Activated CD4-positive, alpha-beta T cell treated with anti-CD3 and anti-CD28 coated beads, Interleukin-2, amount 10 ng/mL, durations not matched to agents 24 days and 14 days (primary cell): ENCODE measurements around the gene ADGRB3. TPM values are rescaled to one million over a fixed set of nuclear protein-coding genes. Genes with fewer than 3 reads are reported as not detected.

ENCODE experiments used
- DNase-seq: peaks from one replicate; pipeline ENCODE4 v3.0.0; 2022
- H3K27ac Mint-ChIP-seq: one replicate; pipeline ENCODE4 v1.8.0; 2022; ENCODE audit warnings: mild to moderate bottlenecking, mixed read lengths
- H3K27me3 Mint-ChIP-seq: one replicate; pipeline ENCODE4 v1.8.0; 2022; ENCODE audit warnings: mixed read lengths
- H3K36me3 Mint-ChIP-seq: one replicate; pipeline ENCODE4 v1.8.0; 2022; ENCODE audit warnings: low read depth, mild to moderate bottlenecking, mixed read lengths
- H3K4me1 Mint-ChIP-seq: one replicate; pipeline ENCODE4 v1.8.0; 2021; ENCODE audit warnings: mixed read lengths
- H3K4me3 Mint-ChIP-seq: one replicate; pipeline ENCODE4 v1.8.0; 2022; ENCODE audit warnings: mild to moderate bottlenecking, moderate library complexity, mixed read lengths
- H3K9me3 Mint-ChIP-seq: one replicate; pipeline ENCODE4 v1.8.0; 2021; ENCODE audit warnings: mixed read lengths
- intact Hi-C: fragments of 100-400 bp; cut with micrococcal nuclease; formaldehyde crosslinking; loops from one replicate; pipeline ENCODE4 v1.15.1; 2023
- total RNA-seq: library from RNA; stranded (reverse); gene quantifications from 2 replicates; pipeline ENCODE4 v1.2.3, GENCODE V29; 2022

Gene ADGRB3
- total RNA-seq, 1 donor from 2014 or later: not detected

DNA sequence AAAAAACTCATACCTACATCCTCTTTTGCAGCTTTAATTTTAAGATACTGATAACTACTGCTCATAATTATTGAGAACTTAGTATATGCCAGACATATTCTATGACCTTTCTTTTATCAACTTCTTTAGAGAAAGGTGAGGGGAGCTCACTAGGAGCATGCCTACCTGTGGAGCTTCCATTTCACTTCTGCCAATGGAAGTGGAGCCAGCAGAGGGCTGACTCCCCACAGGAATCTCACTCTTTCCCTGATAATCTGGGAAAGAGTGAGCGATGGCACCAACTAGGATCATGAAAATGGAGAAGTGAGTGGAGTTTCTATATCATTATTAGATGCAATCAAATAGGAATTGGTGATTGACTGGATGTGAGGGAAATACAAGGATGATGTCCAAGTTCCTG, 676.8 kb downstream of the ADGRB3 start:
- intact Hi-C loops: no loop called here
- H3K27me3 Mint-ChIP-seq: no peaks in the 10 kb centered on the region
- DNase-seq: no peak
- H3K4me1 Mint-ChIP-seq: no peaks in the 10 kb centered on the region
- H3K4me3 Mint-ChIP-seq: no peak overlapping the region
- no peaks in the 10 kb centered on the region for H3K9me3 Mint-ChIP-seq
- no peak overlapping the region for H3K27ac Mint-ChIP-seq
- H3K36me3 Mint-ChIP-seq: no peaks in the 10 kb centered on the region

DNA sequence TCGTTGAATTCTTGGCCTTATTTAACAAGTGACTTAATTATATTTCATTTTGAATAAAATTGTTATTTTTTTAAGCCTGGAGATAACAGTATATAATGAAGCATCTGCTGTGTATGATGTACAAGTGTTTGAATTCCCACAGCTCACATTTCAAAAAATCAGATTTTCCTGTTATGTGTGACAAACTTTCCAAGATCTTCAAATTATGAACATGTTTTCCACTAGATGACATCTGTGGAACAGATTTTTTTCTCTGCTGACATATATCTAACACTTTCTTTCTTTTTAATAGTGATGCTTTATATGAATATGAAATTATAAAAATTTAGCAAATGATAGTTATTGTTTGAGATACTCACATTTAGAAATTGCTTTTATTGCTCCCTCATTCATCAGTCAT, 678.9 kb downstream of the ADGRB3 start:
- no peaks in the 10 kb centered on the region for H3K36me3 Mint-ChIP-seq
- no peaks in the 10 kb centered on the region for H3K9me3 Mint-ChIP-seq
- H3K27ac Mint-ChIP-seq: no peak overlapping the region
- no peaks in the 10 kb centered on the region for H3K27me3 Mint-ChIP-seq
- H3K4me3 Mint-ChIP-seq: no peak overlapping the region
- H3K4me1 Mint-ChIP-seq: no peaks in the 10 kb centered on the region
- intact Hi-C loops: no loop called here
- no peak for DNase-seq

DNA sequence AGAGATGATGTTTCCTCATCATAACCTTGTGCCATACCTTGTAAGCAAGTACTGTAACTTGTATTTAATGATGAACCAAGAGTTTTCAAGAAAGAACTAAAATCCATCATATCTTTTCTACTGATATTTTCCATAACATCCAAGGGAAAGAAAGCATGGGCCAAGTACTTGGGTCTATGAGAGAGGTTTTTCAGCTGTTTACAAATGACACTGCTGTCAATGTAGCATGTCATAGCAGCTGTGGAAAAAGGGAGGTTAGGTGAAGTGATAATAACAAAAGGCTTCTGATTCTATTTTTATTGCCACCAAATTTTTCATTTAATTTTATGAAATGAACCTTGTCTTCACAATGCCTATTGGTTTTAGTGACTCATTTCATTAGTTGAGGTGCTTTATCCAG, 679.4 kb downstream of the ADGRB3 start:
- intact Hi-C loops: no loop called here
- Mint-ChIP-seq H3K27ac (no peak overlapping the region), H3K4me1 (no peaks in the 10 kb centered on the region), H3K4me3 (no peak overlapping the region), H3K36me3 (no peaks in the 10 kb centered on the region), H3K9me3 (no peaks in the 10 kb centered on the region), H3K27me3 (no peaks in the 10 kb centered on the region)
- no peak for DNase-seq

DNA sequence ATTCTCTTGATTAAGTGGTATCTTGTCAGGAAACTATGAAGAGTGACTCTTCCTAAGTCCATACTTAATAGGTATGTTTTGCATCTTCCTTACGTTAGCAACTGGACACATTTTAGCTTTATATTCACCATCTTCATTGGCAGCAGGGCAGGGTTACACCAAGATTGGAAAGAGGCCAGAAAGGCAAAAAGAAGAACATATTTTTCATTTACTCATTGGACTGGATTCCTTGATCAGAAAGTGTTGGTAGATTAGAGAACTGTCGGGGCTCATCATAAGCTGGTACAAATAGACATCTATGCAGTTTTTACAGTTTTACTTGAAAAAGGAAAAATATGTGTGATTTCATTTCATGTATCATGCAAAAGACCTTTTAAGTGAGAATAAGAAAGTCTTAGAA, 696.8 kb downstream of the ADGRB3 start:
- no peaks in the 10 kb centered on the region for H3K9me3 Mint-ChIP-seq
- no peak overlapping the region for H3K4me3 Mint-ChIP-seq
- no peaks in the 10 kb centered on the region for H3K36me3 Mint-ChIP-seq
- H3K27me3 Mint-ChIP-seq: no peaks in the 10 kb centered on the region
- no peak overlapping the region for H3K27ac Mint-ChIP-seq
- H3K4me1 Mint-ChIP-seq: no peaks in the 10 kb centered on the region
- intact Hi-C loops: no loop called here
- no peak for DNase-seq

DNA sequence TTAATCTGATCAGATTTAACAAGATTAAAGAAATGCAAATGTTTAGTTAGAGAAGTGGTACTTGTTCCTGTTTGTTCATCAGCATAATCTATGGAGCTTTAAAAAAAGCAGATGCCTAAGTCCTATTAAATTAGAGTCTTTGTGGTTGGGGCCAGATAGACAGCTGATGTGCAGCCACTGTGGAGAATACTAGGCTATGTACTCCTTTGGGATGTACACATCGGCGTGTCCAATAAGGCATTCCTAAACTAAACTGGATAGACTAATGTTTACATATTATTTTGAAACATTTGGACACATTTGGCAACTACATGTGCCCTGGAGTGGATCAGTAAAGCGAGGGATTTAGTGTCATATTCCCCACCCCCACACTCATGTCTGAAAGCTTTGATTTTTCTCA, 702.2 kb downstream of the ADGRB3 start:
- DNase-seq: no peak
- intact Hi-C loops: no loop called here
- H3K27ac Mint-ChIP-seq: no peak overlapping the region
- no peak overlapping the region for H3K4me3 Mint-ChIP-seq
- H3K36me3 Mint-ChIP-seq: no peaks in the 10 kb centered on the region
- no peaks in the 10 kb centered on the region for H3K27me3 Mint-ChIP-seq
- H3K9me3 Mint-ChIP-seq: no peaks in the 10 kb centered on the region
- no peaks in the 10 kb centered on the region for H3K4me1 Mint-ChIP-seq

DNA sequence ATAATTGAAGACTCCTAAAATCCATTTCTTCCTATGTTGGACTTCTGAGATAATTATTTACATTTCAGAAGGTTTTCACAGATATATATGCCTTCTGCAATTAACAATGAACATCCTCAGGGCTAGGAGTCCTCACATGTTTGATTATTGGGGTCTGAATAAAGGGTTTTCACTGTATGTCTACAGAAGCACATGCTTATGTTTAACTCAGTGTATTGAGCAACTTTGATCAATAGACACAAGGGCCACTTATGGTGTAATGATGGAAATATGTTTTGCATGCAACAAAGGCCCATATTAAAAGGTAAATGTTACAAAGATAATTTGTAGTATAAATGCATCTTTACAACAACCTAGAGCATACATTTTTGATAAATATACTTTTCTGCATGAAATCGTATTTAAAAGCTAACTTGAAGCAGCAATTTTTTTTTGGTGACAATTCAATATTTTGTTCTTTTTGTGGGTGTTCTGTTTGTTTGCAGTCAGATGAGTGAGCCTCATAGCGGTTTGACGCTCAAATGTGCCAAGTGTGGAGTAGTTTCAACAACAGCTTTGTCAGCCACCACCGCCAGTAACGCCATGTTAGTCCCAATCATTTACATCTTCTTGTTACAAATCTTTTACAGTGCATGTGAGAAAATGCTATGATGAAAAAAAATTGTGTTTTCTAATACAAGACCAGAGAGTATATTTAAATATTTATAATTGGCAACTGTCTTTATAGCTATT, 703.5 kb downstream of the ADGRB3 start:
- intact Hi-C loops: no loop called here
- Mint-ChIP-seq H3K27ac (no peak overlapping the region), H3K4me1 (no peaks in the 10 kb centered on the region), H3K27me3 (no peaks in the 10 kb centered on the region), H3K36me3 (no peaks in the 10 kb centered on the region), H3K4me3 (no peak overlapping the region), H3K9me3 (no peaks in the 10 kb centered on the region)
- no peak for DNase-seq

DNA sequence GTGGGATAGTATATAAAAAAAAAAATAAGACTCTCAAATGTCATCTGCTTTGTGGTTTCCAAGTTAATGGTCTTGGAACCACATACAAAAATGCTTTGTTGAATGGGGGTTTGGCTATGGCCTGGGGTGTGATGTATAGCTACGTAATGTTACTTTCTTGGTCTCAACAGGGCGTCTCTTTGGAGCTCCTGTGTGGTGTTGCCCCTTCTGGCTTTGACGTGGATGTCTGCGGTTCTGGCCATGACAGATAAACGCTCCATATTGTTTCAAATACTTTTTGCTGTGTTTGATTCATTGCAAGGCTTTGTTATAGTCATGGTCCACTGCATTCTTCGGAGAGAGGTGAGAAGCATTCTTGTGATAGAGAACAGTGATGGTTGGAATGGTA, 704.1 kb downstream of the ADGRB3 start:
- H3K4me1 Mint-ChIP-seq: no peaks in the 10 kb centered on the region
- H3K36me3 Mint-ChIP-seq: no peaks in the 10 kb centered on the region
- no peak overlapping the region for H3K27ac Mint-ChIP-seq
- no peaks in the 10 kb centered on the region for H3K27me3 Mint-ChIP-seq
- no peak overlapping the region for H3K4me3 Mint-ChIP-seq
- no peak for DNase-seq
- no peaks in the 10 kb centered on the region for H3K9me3 Mint-ChIP-seq
- intact Hi-C loops: no loop called here

DNA sequence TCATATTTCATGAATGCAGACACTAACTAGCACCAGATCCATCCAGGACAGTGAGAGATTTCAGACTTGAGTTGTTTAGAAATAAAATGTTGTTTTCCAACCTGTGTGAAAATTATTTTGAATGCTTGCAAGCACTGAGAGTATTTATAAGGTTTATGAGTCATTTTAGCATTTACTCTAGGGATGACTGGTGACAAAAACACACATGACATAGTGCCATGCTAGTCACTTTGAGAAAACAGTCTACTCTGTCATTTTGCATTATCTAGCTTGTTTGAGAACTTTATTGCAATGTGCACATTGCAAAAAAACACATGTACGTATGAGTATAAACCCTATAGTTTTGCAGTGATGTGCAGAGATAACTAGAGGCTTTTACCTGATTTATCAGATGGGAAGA, 705.1 kb downstream of the ADGRB3 start:
- Mint-ChIP-seq H3K36me3 (no peaks in the 10 kb centered on the region), H3K27ac (no peak overlapping the region), H3K9me3 (no peaks in the 10 kb centered on the region), H3K27me3 (no peaks in the 10 kb centered on the region), H3K4me3 (no peak overlapping the region), H3K4me1 (no peaks in the 10 kb centered on the region)
- intact Hi-C loops: no loop called here
- no peak for DNase-seq

DNA sequence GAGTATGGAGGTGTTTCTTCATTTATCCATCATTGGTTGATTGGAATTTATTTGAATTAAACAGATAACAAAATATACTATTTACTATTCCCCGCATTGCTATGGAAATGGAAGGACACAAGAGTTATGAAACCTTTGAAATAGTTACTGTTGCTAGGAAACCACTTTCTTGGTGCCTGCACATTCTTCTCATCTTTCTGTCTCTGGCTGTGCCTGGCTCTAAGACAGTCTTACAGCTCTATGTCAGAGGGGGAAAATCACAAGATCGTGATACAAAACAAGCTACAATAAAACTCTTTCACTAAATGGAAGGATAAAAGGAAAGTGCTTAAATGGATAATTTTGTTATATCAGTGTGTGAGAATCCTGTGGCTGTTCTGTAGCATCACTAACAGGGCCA, 708.8 kb downstream of the ADGRB3 start:
- Mint-ChIP-seq H3K27me3 (no peaks in the 10 kb centered on the region), H3K4me1 (no peaks in the 10 kb centered on the region), H3K9me3 (peaks cover 3% of the 10 kb centered on the region), H3K36me3 (no peaks in the 10 kb centered on the region), H3K4me3 (no peak overlapping the region), H3K27ac (no peak overlapping the region)
- intact Hi-C loops: no loop called here
- no peak for DNase-seq

DNA sequence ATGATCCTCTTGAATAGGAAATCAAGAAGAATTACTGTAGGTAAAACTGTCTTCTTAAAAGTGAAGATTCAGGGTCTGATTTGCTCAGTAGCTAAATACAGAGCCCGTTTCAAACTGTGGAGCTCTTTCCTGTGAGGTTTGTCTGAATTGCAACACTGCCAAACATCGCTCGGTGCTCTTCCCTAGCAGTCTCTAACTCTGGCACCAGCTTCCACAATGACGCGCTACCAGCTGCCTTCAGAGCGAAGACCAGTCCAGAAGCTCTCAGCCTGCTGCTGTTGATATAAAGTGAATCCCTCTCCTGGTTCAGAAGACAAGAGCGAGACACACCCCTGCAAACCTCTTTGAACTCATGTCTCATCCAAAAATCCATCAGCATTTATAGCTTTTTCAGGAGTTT, 714.7 kb downstream of the ADGRB3 start:
- DNase-seq: no peak
- Mint-ChIP-seq H3K9me3 (peaks cover 3% of the 10 kb centered on the region), H3K27me3 (no peaks in the 10 kb centered on the region), H3K4me3 (no peak overlapping the region), H3K36me3 (no peaks in the 10 kb centered on the region), H3K4me1 (no peaks in the 10 kb centered on the region), H3K27ac (no peak overlapping the region)
- intact Hi-C loops: no loop called here

DNA sequence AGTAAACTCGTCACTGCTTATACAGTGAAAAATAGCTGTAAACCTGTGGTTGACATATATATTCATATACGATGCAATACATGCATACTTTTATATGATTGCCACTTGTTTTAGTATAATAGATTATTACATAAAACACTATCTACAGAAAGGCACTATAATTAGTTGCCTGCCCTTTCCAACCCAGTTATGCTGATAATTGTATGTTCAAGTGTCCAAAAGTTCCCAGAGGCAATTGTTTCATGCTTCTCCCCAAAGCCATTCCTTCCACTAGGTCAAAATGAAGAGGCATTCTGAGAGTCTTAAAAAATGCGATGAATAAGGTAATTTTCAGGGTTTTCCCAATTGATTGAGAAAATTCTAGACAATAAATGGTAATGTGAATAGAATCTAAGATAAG, 727.1 kb downstream of the ADGRB3 start:
- Mint-ChIP-seq H3K36me3 (no peaks in the 10 kb centered on the region), H3K9me3 (no peaks in the 10 kb centered on the region), H3K4me1 (no peaks in the 10 kb centered on the region), H3K27ac (no peak overlapping the region), H3K27me3 (no peaks in the 10 kb centered on the region), H3K4me3 (no peak overlapping the region)
- DNase-seq: no peak
- intact Hi-C loops: no loop called here

DNA sequence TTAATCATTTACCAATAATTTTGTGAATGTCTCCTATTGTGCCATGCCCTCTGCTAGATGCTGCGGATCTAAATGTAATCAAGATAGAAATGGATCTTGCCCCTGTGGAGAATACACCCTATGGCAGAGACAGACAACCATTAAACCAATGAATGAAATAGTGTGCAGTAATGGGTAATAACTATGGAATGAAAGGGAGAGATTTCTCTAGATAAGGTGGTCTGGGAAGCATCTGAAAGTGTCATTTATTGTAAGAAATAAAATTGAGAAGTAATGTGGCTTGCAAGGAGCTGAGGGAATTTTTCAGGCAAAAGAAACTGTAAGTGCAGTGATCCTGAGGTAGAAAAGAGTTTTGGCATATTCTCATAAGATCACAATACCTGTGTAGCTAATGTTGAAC, 731.7 kb downstream of the ADGRB3 start:
- H3K4me1 Mint-ChIP-seq: no peaks in the 10 kb centered on the region
- no peaks in the 10 kb centered on the region for H3K36me3 Mint-ChIP-seq
- intact Hi-C loops: no loop called here
- no peak overlapping the region for H3K4me3 Mint-ChIP-seq
- H3K27ac Mint-ChIP-seq: no peak overlapping the region
- no peaks in the 10 kb centered on the region for H3K27me3 Mint-ChIP-seq
- H3K9me3 Mint-ChIP-seq: no peaks in the 10 kb centered on the region
- no peak for DNase-seq

DNA sequence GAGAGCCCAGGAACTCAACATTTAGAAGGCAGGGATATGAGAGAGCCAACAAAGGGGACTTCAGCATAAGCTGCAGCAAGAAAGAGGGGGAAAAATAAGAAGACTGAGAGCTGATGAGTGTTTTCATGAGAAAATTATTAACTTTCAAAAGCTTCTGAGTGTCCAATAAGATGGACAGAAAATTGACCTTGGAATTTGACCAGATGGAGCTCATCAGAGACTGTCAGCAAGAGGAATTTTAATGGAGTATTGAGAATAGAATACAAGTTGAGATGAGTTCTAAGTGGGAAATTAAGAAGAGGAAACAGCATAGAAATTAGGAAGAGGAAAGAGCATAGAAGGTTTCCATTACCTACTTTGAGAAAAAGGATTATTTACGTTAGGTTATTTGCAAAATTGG, 733.5 kb downstream of the ADGRB3 start:
- no peaks in the 10 kb centered on the region for H3K36me3 Mint-ChIP-seq
- H3K27ac Mint-ChIP-seq: no peak overlapping the region
- intact Hi-C loops: no loop called here
- no peak for DNase-seq
- H3K9me3 Mint-ChIP-seq: no peaks in the 10 kb centered on the region
- no peak overlapping the region for H3K4me3 Mint-ChIP-seq
- H3K27me3 Mint-ChIP-seq: no peaks in the 10 kb centered on the region
- H3K4me1 Mint-ChIP-seq: no peaks in the 10 kb centered on the region

DNA sequence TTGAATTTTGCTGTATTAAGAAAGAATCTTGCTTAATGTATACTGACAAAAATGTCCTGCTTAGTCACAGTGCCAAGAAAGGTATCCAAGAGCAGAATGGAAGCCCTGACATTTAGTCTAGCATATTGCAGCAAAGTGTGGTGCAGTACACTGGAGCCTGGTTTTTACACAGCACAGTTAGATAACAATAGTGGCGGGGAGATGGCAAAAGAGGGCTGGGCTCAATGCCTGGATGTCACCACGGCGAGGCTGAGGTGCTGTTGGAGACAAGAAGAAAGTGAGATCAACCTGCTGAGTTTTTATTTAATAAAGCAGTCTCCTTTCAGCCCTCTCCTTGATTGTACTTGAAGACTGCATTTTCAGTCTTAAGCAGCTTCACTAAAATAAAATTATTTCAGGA, 735.7 kb downstream of the ADGRB3 start:
- intact Hi-C loops: no loop called here
- Mint-ChIP-seq H3K9me3 (no peaks in the 10 kb centered on the region), H3K27ac (no peak overlapping the region), H3K4me1 (no peaks in the 10 kb centered on the region), H3K36me3 (no peaks in the 10 kb centered on the region), H3K4me3 (no peak overlapping the region), H3K27me3 (no peaks in the 10 kb centered on the region)
- no peak for DNase-seq

DNA sequence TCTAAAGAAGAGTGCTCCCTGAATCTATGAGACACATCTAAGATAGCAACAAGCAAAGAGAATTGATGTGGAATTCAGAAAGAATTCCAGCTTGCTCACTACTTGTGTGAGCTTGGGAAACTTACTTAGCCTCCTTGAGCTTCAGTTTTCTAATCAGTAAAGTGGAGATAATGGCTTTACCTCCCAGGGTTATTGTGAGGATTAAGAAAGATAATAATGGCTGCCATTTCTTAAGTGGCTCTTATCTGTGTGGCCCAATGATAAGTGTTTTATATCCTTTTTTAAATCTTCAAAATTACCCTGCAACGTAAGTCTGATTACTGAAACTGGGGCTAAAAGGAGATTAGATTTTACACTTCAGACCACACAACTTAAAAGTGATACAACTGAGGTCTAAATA, 743.2 kb downstream of the ADGRB3 start:
- no peak for DNase-seq
- no peaks in the 10 kb centered on the region for H3K36me3 Mint-ChIP-seq
- intact Hi-C loops: no loop called here
- H3K27me3 Mint-ChIP-seq: no peaks in the 10 kb centered on the region
- no peak overlapping the region for H3K4me3 Mint-ChIP-seq
- no peaks in the 10 kb centered on the region for H3K4me1 Mint-ChIP-seq
- H3K27ac Mint-ChIP-seq: no peak overlapping the region
- H3K9me3 Mint-ChIP-seq: no peaks in the 10 kb centered on the region
